HL-60 (cell line): ENCODE results near the gene CDKN2B-AS1.

Experiments
- DNase-seq, 2 experiments: peaks; one replicate each; pipeline ENCODE4 v3.0.0-alpha.2; 2010 to 2020; ENCODE audit warnings: low read depth in 1 of 2, low spot score in 1 of 2
- H3K27ac ChIP-seq: fragments of 250-450 bp; sonication (Bioruptor Pico); replicated peaks from 2 replicates; pipeline ENCODE4 v1.5.1; 2020; ENCODE audit warnings: mild to moderate bottlenecking, moderate library complexity
- H3K27me3 ChIP-seq: fragments of 250-450 bp; sonication (Bioruptor Pico); 2 replicates; pipeline ENCODE4 v1.5.1; 2021; ENCODE audit warnings: mild to moderate bottlenecking, moderate library complexity; ENCODE audit not compliant: insufficient read depth, poor library complexity, severe bottlenecking
- H3K4me3 ChIP-seq: replicated peaks from 2 replicates; pipeline ENCODE4 v1.5.1; 2011; ENCODE audit warnings: mild to moderate bottlenecking, control low read depth, low read length; ENCODE audit not compliant: insufficient read depth
- GABPA ChIP-seq: IDR thresholded peaks from 2 replicates; pipeline ENCODE4 v1.6.1; 2012; ENCODE audit warnings: low read depth
- POLR2AphosphoS5 ChIP-seq: IDR thresholded peaks from 2 replicates; pipeline ENCODE4 v1.6.1; 2012; ENCODE audit warnings: low read depth
- REST ChIP-seq: IDR thresholded peaks from 2 replicates; pipeline ENCODE4 v1.6.1; 2012; ENCODE audit warnings: low read depth; ENCODE audit not compliant: insufficient replicate concordance
- SPI1 ChIP-seq: IDR thresholded peaks from 2 replicates; pipeline ENCODE4 v1.6.1; 2012; ENCODE audit warnings: low read depth, mild to moderate bottlenecking, borderline replicate concordance
- TF ChIP-seq, protein P1 (sequence below): IDR thresholded peaks from one replicate; pipeline ENCODE4 v1.5.1; 2011; ENCODE audit warnings: low read length, control low read depth, inconsistent platforms; ENCODE audit not compliant: insufficient read depth

Gene CDKN2B-AS1

DNA sequence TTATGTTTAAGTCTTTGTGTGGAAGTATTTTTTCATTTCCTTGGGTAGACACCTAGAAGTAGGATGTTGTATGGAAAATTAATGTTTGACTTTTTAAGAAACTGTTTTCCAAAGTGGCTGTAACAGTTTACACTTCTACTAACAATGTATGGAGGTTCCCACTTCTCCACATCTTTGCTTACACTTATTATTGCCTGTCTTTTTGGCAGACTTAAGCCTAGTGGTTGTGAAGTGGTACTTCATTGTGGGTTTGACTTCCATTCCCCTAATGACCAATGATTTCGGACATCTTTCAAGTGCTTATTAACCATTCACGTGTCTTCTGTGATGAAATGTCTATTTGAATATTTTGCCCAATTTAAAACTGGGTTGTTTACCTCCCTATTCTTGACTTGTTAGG lies 106.0 kb downstream of the CDKN2B-AS1 start:
- Histone ChIP-seq H3K4me3 (no peak overlapping the region), H3K27me3 (no peaks in the 10 kb centered on the region), H3K27ac (no peak overlapping the region)
- TF ChIP-seq, protein P1, sequence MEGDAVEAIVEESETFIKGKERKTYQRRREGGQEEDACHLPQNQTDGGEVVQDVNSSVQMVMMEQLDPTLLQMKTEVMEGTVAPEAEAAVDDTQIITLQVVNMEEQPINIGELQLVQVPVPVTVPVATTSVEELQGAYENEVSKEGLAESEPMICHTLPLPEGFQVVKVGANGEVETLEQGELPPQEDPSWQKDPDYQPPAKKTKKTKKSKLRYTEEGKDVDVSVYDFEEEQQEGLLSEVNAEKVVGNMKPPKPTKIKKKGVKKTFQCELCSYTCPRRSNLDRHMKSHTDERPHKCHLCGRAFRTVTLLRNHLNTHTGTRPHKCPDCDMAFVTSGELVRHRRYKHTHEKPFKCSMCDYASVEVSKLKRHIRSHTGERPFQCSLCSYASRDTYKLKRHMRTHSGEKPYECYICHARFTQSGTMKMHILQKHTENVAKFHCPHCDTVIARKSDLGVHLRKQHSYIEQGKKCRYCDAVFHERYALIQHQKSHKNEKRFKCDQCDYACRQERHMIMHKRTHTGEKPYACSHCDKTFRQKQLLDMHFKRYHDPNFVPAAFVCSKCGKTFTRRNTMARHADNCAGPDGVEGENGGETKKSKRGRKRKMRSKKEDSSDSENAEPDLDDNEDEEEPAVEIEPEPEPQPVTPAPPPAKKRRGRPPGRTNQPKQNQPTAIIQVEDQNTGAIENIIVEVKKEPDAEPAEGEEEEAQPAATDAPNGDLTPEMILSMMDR: no peak
- TF ChIP-seq GABPA: no peak
- DNase-seq: no peak

DNA sequence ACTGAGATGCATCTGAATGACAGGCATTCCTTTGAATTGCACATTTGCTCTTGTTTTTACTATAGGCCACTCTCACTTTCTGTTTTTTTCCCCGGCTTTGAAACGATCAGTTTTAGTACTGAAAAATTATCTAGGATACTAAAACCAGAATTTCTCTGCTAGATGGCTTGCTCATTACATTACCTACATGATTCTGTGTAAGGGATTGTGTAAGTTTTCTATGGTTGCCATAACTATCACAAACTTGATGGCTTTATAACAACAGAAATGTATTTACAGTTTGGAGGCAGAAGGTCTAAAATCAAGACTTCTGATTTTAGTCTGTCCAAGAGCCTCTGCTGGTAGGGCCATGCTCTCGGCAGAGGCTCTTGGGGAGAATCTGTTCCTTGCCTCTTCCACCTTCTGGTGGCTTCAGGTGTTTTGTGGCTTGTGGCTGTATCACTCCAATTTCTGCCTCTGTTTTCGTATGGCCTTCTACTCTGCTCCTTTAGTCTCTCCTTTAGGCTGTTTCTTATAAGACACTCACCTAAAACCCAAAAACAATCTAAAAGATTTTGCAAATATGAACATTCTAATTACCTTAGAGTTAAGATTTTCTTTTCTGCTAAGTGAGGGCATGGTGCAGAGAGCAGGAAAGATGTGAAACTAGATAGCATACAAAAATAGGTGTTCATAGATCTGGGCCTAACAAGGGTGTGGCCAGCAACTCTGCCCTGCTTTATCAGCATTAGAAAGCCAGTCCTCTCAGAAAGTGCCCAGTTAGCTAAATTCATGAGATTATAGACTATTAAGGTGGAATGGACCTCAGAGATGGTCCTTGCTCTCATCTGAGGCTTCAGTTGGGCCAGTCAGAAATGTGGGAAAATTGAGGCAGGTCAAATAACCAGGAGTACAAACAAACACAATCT lies 107.8 kb downstream of the CDKN2B-AS1 start:
- TF ChIP-seq POLR2AphosphoS5 (no peak), SPI1 (no peak), GABPA (no peak), REST (no peak)
- TF ChIP-seq, protein P1: no peak
- Histone ChIP-seq H3K27ac (no peak overlapping the region), H3K27me3 (no peaks in the 10 kb centered on the region), H3K4me3 (no peak overlapping the region)
- no peak for DNase-seq

GRCh38 chr9:22103685-22104575 lies 109.3 kb downstream of the CDKN2B-AS1 start:
- Histone ChIP-seq H3K27me3 (no peaks in the 10 kb centered on the region), H3K4me3 (no peak overlapping the region), H3K27ac (no peak overlapping the region)
- no peak for DNase-seq
- no peak for TF ChIP-seq POLR2AphosphoS5
- no peak for TF ChIP-seq GABPA
- TF ChIP-seq SPI1: no peak
- no peak for TF ChIP-seq REST
- TF ChIP-seq, protein P1: no peak
